ENCODE data around the gene DNLZ.

The DNLZ gene

DNA sequence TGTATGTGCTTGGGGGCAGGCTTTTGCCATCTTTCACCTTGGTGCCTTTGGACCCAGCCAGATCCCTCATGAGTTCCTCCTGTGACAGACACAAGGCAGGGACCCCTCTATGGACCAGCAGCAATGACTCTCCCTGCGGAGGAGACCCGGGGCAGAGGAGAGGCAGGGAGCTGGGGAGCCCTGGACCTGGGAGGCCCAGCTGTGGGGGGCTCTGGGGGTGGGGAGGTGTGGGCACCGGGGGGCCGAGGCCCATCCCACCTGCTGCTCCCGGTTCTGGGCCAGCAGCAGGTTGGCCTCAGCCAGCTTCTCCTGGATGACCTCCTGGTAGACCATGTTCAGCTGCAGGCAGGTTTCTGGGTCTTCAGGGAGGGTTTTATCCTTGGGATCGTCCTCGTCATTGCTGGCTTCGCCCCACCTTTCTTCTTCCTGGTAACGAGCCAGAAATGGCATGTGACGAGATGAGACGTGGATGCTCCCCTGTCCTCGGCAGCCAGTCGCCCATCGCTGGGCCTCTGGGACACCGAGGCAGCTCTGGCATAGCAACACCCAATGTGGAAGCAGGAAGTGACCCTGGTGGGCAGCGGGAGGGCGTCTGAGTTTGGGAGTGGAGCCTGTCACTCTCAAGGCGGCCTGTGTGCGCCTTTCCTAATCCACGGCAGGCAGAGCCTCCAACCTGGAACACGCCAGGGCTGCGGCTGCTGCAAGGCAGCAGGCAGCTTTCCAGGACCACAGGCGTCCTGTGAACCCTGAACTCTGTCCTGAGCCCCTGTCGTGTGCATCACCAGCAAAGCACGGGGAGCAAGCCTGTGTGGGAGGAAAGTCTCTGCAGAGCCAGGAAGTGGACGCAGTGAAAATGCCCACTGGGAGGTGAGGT is 32.0 kb upstream of the DNLZ start:
- no peak for FAIRE-seq

DNA sequence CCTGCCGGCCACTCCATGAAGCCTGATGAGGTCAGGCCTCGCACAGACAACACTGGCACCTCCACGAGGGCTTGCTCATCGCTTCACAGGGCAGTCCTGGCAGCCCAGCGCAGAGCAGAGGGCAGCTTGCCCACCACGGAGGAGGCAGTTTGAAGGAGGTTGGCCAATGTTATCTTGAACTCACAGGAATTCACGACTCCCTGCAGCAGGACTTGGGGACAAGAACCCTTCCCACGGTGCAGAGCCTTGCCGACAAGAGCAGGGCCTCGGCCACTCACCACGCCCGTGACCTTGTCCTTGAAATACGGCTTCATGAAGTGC is 31.4 kb upstream of the DNLZ start:
- no peak for FAIRE-seq

DNA sequence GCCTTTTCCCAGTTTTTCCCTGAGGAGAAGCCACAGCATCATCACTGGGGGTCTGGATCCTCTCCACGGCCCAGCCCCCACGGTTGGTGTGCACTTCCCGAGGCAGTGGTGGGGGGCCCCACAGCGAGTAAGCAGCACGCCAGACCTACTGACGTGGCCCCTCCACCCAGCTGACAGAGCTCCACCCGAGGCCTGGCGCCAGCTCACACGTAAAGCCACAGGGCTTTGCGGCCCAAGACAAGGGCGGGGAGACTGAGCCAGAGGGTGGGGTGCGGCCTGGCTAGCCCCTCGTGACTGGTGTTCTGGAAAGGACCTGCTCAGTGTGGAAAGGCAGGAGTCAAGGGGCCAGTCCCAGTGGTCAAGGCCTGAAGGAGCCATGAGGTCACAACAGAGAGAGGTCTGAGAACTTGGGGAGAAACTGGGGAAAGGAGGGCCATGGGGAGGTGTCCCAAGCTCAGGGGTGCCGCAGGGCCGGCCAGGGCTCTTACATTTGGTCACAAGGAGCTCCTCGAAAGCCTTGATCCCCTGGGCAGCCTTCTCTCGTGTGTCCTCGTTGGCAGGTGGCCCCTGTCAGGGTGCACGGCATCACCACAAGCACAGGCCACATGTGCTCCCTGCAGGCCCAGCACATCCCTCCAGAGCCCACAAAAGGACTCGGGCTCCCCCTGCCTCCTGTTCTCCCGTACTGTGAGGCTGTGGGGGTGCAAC is 30.9 kb upstream of the DNLZ start:
- no peak for FAIRE-seq

DNA sequence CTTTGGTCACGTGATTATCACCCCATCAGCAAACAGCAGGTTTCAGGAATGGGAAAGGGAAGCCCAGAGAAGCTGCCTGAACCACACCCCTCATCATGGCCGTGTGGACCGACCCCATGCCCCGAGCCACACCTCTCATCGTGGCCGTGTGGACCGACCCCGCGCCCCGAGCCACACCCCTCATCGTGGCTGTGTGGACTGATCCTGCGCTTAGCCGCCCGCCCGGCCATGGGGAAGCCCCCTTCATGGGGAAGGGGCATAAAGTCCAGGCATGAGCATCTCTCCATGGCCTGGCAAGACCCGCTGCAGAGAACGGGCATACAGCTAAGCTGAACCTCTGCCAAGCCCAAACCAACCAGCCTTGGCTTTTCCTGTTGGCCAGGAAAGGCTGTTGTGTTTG is 30.0 kb upstream of the DNLZ start:
- FAIRE-seq, result no peak

DNA sequence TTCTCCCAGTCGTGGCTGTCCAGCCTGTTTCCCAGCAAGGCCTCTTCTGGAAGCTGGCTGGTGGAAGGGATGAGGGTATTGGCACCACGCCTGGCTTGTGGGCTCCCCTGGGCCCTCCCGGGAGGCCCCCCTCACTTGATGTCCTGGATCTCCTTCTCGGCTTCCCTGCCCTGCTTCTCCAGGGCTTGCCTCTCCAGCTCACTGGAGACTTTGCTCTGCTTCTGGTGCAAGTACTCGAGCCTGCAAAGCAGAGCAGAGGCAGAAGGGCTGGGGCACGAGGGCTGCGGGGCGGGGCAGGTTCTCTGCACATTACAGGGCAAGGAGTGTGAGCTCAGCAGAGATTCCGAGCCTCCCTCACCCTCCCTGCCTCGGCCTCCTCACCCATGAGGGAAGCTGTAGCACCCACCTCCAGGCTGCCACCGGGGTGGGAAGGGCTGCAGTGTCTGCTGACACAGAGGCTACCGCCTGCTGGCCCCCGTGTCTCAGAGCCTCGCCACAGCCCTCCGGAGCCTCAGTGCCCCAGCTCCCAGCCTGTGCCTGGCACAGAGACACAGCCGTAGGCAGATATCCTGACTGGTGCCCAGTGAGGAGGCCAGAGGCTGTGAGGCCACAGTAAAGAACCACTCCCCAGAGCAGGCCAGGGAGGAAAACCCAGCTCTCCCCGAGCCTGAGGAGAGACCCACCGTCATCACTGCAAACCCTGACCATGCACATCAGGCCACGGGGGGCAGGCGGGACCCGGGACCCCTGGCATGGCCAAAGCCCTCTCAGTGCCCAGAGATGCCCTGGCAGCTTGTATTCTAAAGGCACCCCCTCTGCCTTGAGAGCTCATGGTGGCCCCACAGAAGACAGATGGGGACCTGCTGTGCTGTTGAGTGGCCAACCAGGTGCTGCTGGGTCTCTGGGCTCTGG is 29.2 kb upstream of the DNLZ start:
- no peak for FAIRE-seq

DNA sequence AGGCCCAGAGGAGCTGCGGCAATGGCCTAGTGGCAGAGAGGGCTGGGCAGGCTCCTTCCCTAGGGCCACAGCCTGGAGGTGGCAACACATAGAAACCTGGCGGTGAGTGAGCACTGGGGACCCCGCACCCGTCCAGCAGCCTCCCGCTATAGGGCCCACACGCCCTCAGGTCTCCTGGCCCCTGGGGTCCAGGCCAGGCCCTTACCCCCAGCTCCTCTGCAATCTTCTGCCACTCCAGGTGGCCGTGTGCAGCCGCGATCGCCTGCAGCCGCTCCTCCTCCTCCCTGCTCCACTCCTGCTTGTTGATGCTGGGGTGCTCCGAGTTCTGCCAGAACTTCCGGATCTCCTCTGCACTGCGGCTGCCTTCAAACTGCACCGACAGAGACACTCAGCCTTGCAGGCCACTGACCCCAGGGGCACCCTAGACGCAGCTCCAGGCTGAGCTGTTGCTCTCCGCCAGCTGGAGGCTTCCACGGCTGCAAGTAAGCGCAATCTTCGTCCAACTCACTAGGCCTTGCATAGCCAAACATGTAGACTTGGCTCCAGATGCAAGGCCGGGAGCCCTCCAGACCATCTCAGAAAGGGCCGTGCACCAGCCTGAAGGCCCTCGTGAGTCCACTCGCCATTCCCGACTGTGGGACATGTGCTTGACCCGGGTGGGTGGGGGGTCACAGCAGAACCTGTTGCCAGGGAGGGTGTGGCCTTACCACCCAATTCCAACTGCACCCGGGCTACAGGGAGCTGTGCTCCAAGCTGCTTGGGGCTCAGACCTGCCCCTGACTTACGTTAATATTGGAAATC is 28.4 kb upstream of the DNLZ start:
- FAIRE-seq, result no peak

DNA sequence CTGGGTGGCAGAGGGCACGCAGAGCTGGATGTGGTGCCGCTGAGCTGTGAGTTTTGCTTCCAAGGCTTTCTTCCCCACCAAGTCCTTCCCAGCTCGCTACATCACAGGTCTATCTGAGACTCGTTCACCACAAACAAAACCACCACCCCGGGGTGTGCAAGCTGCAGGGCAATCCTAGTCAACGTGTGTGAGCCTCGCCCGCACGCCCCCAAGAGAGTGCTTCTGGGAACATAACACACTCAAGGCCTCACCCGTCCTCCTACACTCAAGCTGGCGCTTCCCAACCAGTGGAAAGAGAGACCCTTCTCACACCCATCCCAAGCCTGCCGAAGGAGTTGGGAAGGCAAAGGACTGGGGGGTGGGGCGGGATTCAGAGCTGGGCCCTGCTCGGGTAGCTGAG is 25.9 kb upstream of the DNLZ start:
- FAIRE-seq, result no peak

DNA sequence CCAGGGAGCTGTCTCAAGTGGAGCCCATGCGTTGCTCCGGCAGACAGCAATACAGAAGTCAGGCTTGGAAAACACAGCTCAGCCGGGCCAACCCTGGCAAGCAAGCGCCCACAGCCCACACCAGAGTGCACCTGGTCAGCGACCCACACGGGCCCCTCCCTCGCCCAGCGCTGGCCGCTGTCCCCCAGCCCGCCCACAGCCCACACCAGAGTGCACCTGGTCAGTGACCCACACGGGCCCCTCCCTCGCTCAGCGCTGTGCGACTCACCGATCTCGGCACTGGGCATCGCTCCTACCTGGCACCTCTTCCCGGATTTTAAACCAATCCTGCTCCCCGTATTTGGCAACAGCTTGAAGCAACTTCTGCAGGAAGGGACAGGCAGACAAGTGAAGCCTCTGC is 23.7 kb upstream of the DNLZ start:
- FAIRE-seq, result no peak

DNA sequence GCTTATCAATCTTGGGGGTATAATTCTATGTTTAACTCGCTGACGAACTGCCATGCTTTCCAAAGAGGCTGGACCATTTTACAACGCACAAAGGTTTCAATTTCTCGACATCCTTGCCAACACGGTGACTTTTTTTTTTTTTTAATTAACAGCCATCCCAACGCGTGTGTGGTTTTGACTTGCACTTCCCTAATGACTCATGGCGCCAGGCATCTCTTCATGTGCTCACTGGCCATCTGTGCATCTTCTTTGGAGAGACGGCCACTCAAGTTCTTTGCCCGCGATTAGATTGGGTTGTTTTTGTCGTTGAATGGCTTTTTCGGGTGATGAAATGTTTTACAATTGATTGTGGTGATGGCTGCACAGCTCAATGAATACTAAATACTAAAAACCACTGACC is 22.5 kb upstream of the DNLZ start:
- FAIRE-seq, result peak; percentile 9

DNA sequence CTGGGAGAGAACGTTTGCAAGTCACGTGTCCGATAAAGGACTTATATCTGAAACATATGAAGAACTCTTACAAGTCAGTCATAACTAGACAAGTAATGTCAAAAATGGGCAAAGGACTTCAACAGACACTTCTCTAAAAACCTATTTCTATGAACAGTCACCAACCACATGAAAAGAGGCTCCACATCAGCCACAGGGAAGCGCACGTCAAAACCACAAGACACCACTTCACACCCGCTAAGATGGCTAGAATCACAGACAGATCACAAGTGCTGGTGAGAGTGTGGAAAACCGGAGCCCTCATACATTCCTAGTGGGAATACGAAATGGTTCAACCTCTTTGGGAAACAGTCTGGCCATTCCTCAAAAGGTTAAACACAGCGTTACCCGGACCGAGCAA is 21.5 kb upstream of the DNLZ start:
- no peak for FAIRE-seq

DNA sequence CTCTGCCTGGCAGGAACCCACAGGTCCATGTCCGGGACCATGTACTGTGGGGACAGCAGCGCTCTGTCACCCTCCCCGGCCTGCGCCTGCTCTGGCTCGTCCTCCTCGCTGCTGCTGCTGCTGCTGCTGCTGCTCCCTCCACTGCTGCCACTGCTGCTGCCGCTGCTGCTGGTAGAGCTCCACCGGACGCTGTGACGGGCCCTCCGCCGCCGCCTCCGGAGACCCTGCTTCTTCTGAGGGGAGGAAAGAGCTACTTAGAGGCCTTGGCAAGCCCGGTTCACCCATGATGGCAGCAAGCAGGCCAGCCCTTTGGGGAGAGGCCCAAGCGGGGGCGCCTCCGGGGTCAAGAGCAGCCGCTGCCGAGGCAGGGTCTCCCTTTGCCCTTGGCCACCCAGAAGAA is 19.9 kb upstream of the DNLZ start:
- FAIRE-seq, result no peak

DNA sequence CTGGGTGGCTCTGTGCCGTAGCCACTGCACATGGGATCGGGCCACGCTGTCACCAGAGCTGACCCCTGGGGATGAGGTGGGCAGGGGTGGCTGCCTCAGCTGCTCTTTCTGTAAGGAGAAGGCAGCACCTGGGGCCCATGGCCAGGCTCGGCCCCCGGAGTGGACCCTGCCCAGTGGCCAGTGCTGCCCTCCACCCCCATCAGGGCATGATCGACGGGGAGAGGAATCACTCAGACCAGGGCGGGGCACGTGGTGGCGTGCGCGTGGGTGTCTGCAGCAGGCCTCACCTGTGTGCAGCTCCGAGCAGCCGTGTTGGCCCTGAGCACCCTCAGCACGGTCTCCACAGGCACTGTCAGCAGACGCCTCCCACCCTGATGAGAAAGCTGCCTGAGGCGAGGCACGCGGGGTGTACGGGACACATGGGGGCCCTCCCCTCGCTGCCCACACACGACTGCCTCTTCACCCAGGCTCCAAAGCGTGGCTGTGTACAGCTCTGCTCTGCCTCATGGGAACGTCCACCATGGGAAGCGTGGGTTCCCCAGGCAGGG is 18.5 kb upstream of the DNLZ start:
- no peak for FAIRE-seq

DNA sequence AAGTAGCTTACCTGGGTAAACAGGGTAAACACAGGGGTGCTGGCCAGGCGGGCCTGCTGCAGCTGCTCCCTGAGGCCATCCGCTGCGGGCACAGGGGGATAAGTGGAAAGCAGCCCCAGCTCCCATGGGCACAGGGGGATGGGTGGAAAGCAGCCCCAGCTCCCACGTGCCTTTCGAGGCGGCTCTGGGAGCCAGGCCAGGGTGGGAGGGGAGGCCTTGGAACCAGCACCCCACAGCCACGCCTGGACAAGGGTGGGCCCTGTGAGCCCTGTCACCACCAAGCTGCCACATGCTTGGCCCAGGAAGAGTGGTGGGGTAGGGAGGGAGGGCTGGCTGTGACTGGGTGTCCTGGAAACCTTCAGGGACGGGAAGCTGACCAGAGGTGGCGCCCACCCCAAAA is 17.8 kb upstream of the DNLZ start:
- no peak for FAIRE-seq

DNA sequence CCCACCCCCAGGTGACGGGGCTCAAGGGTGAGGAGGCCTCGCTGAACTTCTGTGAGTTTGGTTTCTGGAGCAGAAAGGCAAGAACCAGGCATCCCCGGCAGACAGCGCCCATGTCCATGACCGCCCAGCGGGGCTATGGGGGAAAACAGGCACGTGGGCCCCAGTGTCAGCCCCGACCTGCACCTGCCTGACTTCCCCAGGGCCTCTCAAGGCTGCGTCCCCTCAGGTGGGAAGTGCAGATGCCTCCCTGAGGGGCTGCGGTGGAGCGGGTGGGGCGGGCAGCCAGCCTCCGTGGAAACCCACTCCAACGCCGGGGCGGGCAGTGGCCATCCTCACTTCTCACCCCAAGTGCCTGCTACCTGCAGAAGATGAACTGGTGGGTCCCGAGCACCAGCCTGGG is 16.8 kb upstream of the DNLZ start:
- no peak for FAIRE-seq

DNA sequence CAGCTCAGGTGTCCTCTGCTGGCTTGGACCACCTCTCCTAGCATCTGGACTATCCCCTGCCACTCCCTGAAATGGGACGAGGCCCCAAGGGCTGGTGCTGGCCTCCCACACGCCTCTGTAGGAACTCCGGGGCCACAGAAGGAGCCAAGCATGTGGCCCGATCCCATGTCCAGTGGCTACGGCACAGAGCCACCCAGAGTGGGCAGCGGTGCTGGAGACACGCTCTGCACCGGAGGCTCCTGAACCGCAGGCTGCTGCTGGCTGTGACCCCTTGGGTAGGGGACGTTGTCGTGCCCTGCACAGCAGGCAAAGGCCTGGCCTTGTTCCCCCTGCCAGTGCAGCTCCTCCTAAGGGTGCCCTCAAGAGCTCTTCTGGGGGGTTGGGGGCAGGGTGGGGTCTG is 16.3 kb upstream of the DNLZ start:
- no peak for FAIRE-seq

DNA sequence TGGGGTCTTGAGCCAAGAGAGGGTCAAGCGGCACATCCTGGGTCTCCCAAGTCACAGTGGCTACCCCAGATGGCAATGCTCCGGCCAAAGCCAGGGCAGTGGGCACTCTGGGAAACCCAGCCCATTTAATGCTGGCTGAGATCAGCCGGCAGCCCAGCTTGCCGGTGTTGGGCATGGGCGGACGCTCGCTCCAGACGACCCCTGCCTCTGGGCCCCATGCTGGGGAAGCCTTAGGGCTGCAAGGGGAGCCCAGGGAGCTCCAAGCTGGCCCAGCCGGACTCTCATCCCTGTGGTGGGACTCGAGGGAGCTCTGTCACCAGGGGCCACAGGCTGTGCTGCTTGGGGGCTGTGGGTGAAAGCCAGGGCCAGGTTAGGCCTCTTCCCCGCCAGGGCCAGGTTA is 15.9 kb upstream of the DNLZ start:
- no peak for FAIRE-seq

DNA sequence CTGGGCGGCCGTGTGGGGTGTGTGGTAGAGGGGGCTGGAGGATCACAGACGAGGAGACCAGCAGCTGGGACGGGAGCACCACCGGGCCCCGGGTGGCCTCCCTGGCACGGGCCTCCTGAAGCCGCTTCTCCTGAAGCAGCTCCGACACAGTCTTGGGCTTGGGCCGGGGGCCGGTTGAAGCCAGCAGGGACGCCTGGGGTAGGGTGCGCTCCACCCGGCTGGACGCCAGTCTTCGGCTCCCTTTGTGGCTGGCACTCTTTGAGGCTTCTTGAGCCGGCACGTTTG is 15.4 kb upstream of the DNLZ start:
- FAIRE-seq, result no peak

DNA sequence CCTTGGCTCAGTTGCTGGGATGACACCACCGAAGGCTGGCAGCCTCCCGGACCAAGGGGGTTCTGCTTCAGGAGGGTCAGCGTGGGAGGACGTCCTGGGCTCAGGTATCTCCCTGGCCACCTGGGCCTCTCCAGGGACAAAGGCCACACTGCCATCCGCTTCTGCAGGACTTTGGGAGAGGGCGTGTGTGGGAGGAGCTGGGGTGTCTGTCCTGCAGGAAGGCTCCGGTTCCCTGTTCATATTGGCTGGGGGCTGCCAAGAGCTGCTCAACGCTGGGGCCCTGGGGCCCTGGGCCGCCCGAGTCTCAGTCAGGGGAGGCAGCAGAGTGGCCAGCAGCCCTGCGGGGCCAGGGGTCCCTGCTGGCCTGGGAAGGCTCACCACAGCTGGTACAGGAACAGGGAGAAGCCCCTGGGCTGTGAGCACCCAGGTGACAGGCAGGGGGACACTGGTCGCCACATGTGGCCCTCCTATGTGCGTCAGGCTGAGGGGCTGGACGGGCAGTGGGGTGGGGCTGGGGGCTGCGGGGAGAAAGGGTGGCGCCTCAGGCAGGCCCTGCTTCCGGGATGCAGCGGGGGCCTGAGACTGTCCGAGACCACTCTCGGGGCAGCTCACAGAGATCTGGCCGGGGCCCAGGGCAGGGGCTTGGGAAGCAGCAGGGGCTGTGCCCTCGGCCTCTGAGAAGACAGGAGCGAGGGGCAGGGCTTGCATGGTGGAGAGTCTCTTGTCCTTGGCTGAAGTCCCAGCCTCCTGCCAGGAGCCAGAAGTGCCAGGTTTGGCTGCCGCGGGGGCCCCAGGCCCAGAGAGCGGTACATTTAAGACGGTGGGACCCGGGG is 14.8 kb upstream of the DNLZ start:
- no peak for FAIRE-seq

DNA sequence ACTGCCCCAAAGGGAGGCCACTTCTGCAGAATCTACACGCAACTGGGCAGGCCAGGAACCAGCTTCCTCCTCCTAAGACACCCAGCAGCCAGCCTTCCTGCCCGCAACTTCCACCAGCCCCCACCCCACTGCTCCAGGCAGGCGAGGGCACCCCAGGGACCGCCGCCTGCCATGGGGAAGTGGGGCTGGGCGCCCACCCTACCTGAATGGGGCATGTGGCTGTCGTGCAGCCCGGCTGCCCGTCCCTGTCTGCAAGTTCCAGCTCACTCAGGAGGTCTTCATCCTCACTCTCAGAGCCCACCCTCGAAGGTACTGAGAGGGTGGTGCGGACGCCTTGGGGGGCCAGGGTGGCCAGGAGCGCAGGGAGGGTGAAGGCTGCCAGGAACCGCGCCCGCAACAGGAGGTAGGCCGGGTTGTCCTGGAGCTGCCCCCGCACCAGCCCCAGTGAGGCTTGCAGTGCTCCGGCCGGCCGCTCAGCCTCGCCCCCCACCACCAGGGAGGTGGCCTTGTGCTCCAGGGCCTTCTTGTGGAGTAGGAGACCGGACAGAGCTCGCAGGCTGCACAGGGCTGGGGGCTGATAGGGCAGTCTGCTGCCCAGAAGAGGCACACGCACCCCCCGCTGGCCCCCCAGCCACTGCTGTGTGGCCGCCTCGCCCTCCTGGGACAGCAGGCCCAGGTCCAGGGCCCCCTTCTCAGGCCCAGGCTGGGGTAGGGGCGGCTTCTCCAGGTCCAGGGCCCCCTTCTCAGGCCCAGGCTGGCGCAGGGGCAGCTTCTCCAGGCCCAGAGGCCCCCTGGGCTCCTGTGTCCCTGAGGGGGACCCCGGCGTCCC is 14.0 kb upstream of the DNLZ start:
- no peak for FAIRE-seq

DNA sequence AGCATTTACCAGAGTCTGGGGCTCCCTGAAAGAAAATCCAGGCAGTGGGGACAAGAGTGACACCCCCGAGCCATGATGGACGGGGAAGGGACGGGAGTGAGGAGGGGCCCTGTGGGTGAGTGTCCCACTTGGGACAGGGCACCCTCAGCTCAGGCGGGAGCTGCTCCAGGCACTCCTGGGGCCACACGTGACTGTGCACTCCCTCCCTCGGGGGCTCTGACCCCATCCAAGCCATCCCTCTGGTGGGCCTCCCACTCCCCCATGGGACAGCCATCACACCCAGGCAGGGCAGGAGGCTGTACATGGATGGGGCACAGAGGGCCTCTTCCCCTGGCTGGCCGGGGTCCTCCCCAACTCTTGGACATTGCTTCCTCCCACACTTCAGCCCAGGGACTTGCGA is 12.9 kb upstream of the DNLZ start:
- FAIRE-seq, result no peak

DNA sequence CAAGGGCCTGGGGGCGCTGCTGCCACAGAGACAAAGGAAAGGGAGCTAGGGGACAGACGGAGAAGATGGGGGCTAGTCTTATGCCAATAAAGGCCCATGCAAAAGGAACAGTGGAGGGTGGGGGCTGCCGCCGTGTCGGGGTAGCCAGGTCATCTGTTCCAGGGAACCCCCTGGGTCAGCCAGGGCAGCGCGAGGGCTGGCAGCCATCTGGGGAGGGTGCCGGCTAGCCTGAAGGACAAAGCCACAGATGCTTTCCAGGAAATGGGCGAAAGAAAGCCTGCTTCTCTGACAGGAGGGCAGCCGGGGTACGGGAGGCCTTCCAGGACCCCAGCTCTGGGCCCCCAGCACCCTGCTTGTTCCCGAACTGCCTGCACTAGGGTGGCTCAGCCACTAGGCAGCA is 11.6 kb upstream of the DNLZ start:
- no peak for FAIRE-seq
